Endothelial cell of umbilical vein (primary cell): ENCODE measurements around the gene PHC2. TPM values are rescaled to one million over a fixed set of nuclear protein-coding genes. Genes with fewer than 3 reads are reported as not detected.
A peak's percentile ranks its signal among the peaks of the same experiment; 100 is the strongest.

Experiments
- BruUV-seq: library from RNA; stranded (reverse); fragments of 400-500 nt; replicated peaks from 2 replicates; lab custom pipeline; 2021; lab: Mats Ljungman, UMichigan
- CTCF ChIA-PET: fragments of 300-600, 350-600 bp; sonication (Branson Sonifier 250); formaldehyde crosslinking; loops from one replicate; lab custom pipeline; 2021; ENCODE audit warnings: antibody characterized with exemption, inconsistent platforms; lab: Charles Lee
- POLR2A ChIA-PET: fragments of 300-600, 350-600 bp; sonication (Branson Sonifier 250); formaldehyde crosslinking; loops from one replicate; lab custom pipeline; 2021; ENCODE audit warnings: antibody characterized with exemption, inconsistent platforms; lab: Charles Lee
- DNase-seq: peaks from one replicate; pipeline ENCODE4 v3.0.0-alpha.2; 2011; ENCODE audit warnings: low read depth, low spot score
- FAIRE-seq: peaks from 2 replicates; lab custom pipeline; 2011; peaks lifted over from hg19 to GRCh38; lab: Jason Lieb, UNC
- H2AFZ ChIP-seq: 2 replicates; pipeline ENCODE4 v1.6.0; 2012; ENCODE audit warnings: low read depth, low read length, control low read depth, inconsistent platforms
- H3K27ac ChIP-seq: 2 replicates; pipeline ENCODE4 v1.5.1; 2011; ENCODE audit warnings: low read depth, mild to moderate bottlenecking, control low read depth, low read length, moderate library complexity; ENCODE audit not compliant: insufficient read depth
- H3K27me3 ChIP-seq, 2 experiments: 2 replicates each; pipeline versions ENCODE4 v1.6.0 to v1.6.1; 2011; ENCODE audit warnings: low read length in 2 of 2, mixed read lengths in 1 of 2; ENCODE audit not compliant: control insufficient read depth in 2 of 2, insufficient read depth in 2 of 2
- H3K36me3 ChIP-seq, 2 experiments: 2 replicates in 1 of 2; 3 replicates in 1 of 2; pipeline ENCODE4 v1.5.1; 2011; ENCODE audit warnings: low read length in 2 of 2, mild to moderate bottlenecking in 1 of 2, moderate library complexity in 1 of 2; ENCODE audit not compliant: control insufficient read depth in 2 of 2, insufficient read depth in 2 of 2; ENCODE audit errors: extremely low read depth in 1 of 2
- H3K4me1 ChIP-seq: 3 replicates; pipeline ENCODE4 v1.5.1; 2011; ENCODE audit warnings: mild to moderate bottlenecking, low read length; ENCODE audit not compliant: control insufficient read depth, insufficient read depth; ENCODE audit errors: extremely low read depth
- H3K4me2 ChIP-seq: 2 replicates; pipeline ENCODE4 v1.6.1; 2011; ENCODE audit warnings: low read length, control low read depth, mixed read lengths; ENCODE audit not compliant: insufficient read depth
- H3K4me3 ChIP-seq, 3 experiments: fragments of 200-600 bp in 1 of 3; sonication (generic), shearing (Covaris generic) in 1 of 3; replicated peaks in 1 of 3; 2 replicates each; pipeline ENCODE4 v1.5.1; 2011 to 2016; ENCODE audit warnings: control low read depth in 3 of 3, low read length in 3 of 3, mild to moderate bottlenecking in 2 of 3, inconsistent platforms in 1 of 3, low read depth in 1 of 3, moderate library complexity in 1 of 3; ENCODE audit not compliant: insufficient read depth in 1 of 3
- H3K79me2 ChIP-seq: 2 replicates; pipeline ENCODE4 v1.6.0; 2012; ENCODE audit warnings: low read length, inconsistent platforms; ENCODE audit not compliant: control insufficient read depth, insufficient read depth
- H3K9ac ChIP-seq: replicated peaks from 2 replicates; pipeline ENCODE3; 2011; ENCODE audit warnings: low read length, control low read depth; ENCODE audit not compliant: insufficient read depth; ENCODE audit errors: extremely low read depth
- H3K9me1 ChIP-seq: replicated peaks from 3 replicates; pipeline ENCODE4 v1.6.0; 2011; ENCODE audit warnings: mild to moderate bottlenecking, low read length; ENCODE audit not compliant: control insufficient read depth, insufficient read depth; ENCODE audit errors: extremely low read depth
- H3K9me3 ChIP-seq: replicated peaks from 2 replicates; pipeline ENCODE4 v1.5.1; 2012; ENCODE audit warnings: low read length, inconsistent platforms; ENCODE audit not compliant: control insufficient read depth, insufficient read depth
- H4K20me1 ChIP-seq: replicated peaks from 2 replicates; pipeline ENCODE3; 2011; ENCODE audit warnings: mild to moderate bottlenecking, low read length; ENCODE audit not compliant: control insufficient read depth, insufficient read depth; ENCODE audit errors: extremely low read depth
- CTCF ChIP-seq, 2 donors: IDR thresholded peaks; 1 replicate in 1 of 2; 2 replicates in 1 of 2; pipeline ENCODE4 v1.5.1; 2011; ENCODE audit warnings: low read length in 2 of 2, mild to moderate bottlenecking in 2 of 2, moderate library complexity in 2 of 2, control low read depth in 1 of 2, inconsistent platforms in 1 of 2, low read depth in 1 of 2; ENCODE audit not compliant: insufficient read depth in 1 of 2; ENCODE audit errors: extremely low read depth in 1 of 2
- EZH2 ChIP-seq: IDR thresholded peaks from 2 replicates; pipeline ENCODE4 v1.6.1; 2012; ENCODE audit warnings: borderline replicate concordance, low read depth, mild to moderate bottlenecking, moderate library complexity, low read length, inconsistent platforms; ENCODE audit not compliant: severe bottlenecking
- FOS ChIP-seq: IDR thresholded peaks from 2 replicates; pipeline ENCODE4 v1.6.1; 2011; ENCODE audit warnings: mild to moderate bottlenecking, low read length, moderate library complexity, borderline replicate concordance; ENCODE audit not compliant: insufficient read depth
- GATA2 ChIP-seq: IDR thresholded peaks from 2 replicates; pipeline ENCODE4 v1.7.0; 2011; ENCODE audit warnings: low read depth, mild to moderate bottlenecking, moderate library complexity, mixed read lengths, low read length; ENCODE audit not compliant: insufficient read length, insufficient read depth
- JUN ChIP-seq: IDR thresholded peaks from 2 replicates; pipeline ENCODE4 v1.6.1; 2011; ENCODE audit warnings: borderline replicate concordance, low read depth; ENCODE audit not compliant: insufficient read length, insufficient read depth
- MAX ChIP-seq: IDR thresholded peaks from 2 replicates; pipeline ENCODE4 v1.6.1; 2011; ENCODE audit not compliant: insufficient read depth, insufficient read length
- MYC ChIP-seq: IDR thresholded peaks from one replicate; pipeline ENCODE4 v1.6.1; 2011; ENCODE audit warnings: mild to moderate bottlenecking, low read depth, low read length
- POLR2A ChIP-seq: IDR thresholded peaks from 2 replicates; pipeline ENCODE4 v1.6.1; 2012; ENCODE audit warnings: low read depth, mild to moderate bottlenecking, control low read depth, low read length
- POLR2AphosphoS5 ChIP-seq: IDR thresholded peaks from 2 replicates; pipeline ENCODE4 v1.6.1; 2012; ENCODE audit warnings: low read depth, mild to moderate bottlenecking, control low read depth, low read length, moderate library complexity; ENCODE audit not compliant: insufficient read depth
- dilution Hi-C: fragments of 300-500 bp; cut with MboI; formaldehyde crosslinking; loops from one replicate; pipeline ENCODE4 v1.15.0; 2019; ENCODE audit warnings: low sequenced_read_pairs; ENCODE audit not compliant: extremely low pct_ligation_motif_present
- intact Hi-C: fragments of 100-400 bp; cut with micrococcal nuclease; formaldehyde crosslinking; loops from one replicate; pipeline ENCODE4 v1.10.0; 2022
- polyA plus RNA-seq, 4 experiments: library from polyadenylated mRNA; depleted of rRNA in 3 of 4; stranded (reverse) in 3 of 4; unstranded in 1 of 4; fragments of >200 nt; gene quantifications; 2 replicates each; pipeline versions ENCODE4 v1.2.1 to v1.2.3, GENCODE V29; 2011 to 2012; ENCODE audit warnings: missing spikeins in 1 of 4
- total RNA-seq: library from RNA; stranded (reverse); gene quantifications from 2 replicates; pipeline ENCODE4 v1.2.3, GENCODE V29; 2021

Gene PHC2
- total and polyA plus RNA-seq, 2 donors (not counting 3 experiments of a cell fraction or from before 2014, with no cell fraction given), result 65.6 to 79.0 TPM

- H3K27me3 ChIP-seq, result no peaks in the 10 kb centered on the region
- H3K4me3 ChIP-seq, result no peak overlapping the region
- DNase-seq (no peak), FAIRE-seq (no peak)
- no peaks in the 10 kb centered on the region for H3K9me1 ChIP-seq
- TF ChIP-seq JUN (no peak), POLR2A (no peak)
- POLR2A ChIA-PET, result no interaction called here
- no peaks in the 10 kb centered on the region for H3K36me3 ChIP-seq
- no peak overlapping the region for H3K27ac ChIP-seq
- no peaks in the 10 kb centered on the region for H3K9me3 ChIP-seq
- H3K4me2 ChIP-seq, result no peak overlapping the region
- CTCF ChIA-PET, result interaction anchor here (1.7 to 1.8 kb wide), 2 partner anchors 10 to 17 kb away, joined by 5 read pairs; no protein-coding TSS in a partner anchor
- intact Hi-C loops, result no loop called here
- no peaks in the 10 kb centered on the region for H4K20me1 ChIP-seq
- no peaks in the 10 kb centered on the region for H3K79me2 ChIP-seq
- peaks cover 5% of the 10 kb centered on the region for H3K4me1 ChIP-seq
- no TSS peak for BruUV-seq
- no peak overlapping the region for H2AFZ ChIP-seq
- no peak overlapping the region for H3K9ac ChIP-seq
- dilution Hi-C loops, result no loop called here
Measured at GRCh38 chr1:33359931-33360330, 71.0 kb downstream of the PHC2 start.

- dilution Hi-C loops, result no loop called here
- Histone ChIP-seq H3K9ac (no peak overlapping the region), H3K4me3 (no peak overlapping the region), H3K27me3 (no peaks in the 10 kb centered on the region), H3K27ac (no peak overlapping the region), H3K4me1 (peaks cover 5% of the 10 kb centered on the region), H3K4me2 (no peak overlapping the region), H3K9me1 (no peaks in the 10 kb centered on the region), H2AFZ (no peak overlapping the region), H3K79me2 (no peaks in the 10 kb centered on the region), H3K9me3 (no peaks in the 10 kb centered on the region), H4K20me1 (no peaks in the 10 kb centered on the region), H3K36me3 (no peaks in the 10 kb centered on the region)
- intact Hi-C loops, result no loop called here
- DNase-seq (peak; percentile 20), FAIRE-seq (no peak)
- ChIA-PET POLR2A (no interaction called here), CTCF (interaction anchor here (1.5 to 1.8 kb wide), 3 partner anchors 9 to 140 kb away, joined by 3 to 5 read pairs (median 5); no protein-coding TSS in a partner anchor)
- no peak for TF ChIP-seq JUN
- no peak for TF ChIP-seq MAX
- no peak for TF ChIP-seq FOS
- TF ChIP-seq CTCF (IDR thresholded peaks at IDR 0.05; ENCODE audit: extremely low read depth in 1 of 2, insufficient read depth in 1 of 2, low read depth in 1 of 2, low read length in 2 of 2), result no peak
- no peak for TF ChIP-seq POLR2A
- no peak for TF ChIP-seq MYC
- no peak for TF ChIP-seq POLR2AphosphoS5
- no peak for TF ChIP-seq GATA2
- TF ChIP-seq EZH2, result no peak
- no TSS peak for BruUV-seq
Measured at GRCh38 chr1:33358795-33359503, 71.9 kb downstream of the PHC2 start.
